Colon (tissue), 2 donors: Measurements from ENCODE around the gene TMOD1.
"Not testable (repeated sequence)": the region's sequence is repeated elsewhere in the genome, so short reads cannot be mapped to it uniquely, and the experiment has no call there.

Source experiments
- FAIRE-seq: peaks from 2 replicates; lab custom pipeline; 2012; peaks lifted over from hg19 to GRCh38; lab: Jason Lieb, UNC
- donor health status: control.
- donor health status: control.

Gene TMOD1

GRCh38 chr9:97498846-97499245 lies 2.6 kb upstream of the TMOD1 start:
- not testable (repeated sequence) for FAIRE-seq

GRCh38 chr9:97500263-97500662 lies 1.2 kb upstream of the TMOD1 start:
- no peak for FAIRE-seq

GRCh38 chr9:97500765-97501176 lies 695 bp upstream of the TMOD1 start:
- no peak for FAIRE-seq

DNA sequence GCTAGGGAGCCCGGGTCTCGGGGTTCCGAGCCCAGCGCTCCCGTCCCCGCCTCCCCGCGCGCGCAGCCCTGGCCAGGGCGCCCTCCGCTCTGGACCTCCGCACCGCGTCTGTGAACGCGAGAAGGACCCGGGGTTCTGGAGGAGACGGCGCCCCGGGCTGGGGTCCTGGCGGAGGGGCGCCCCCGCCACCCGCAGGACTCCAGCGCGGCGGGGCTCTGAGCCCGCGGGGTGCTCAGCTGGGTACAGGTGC lies 431 bp downstream of the TMOD1 start:
- FAIRE-seq = no peak

DNA sequence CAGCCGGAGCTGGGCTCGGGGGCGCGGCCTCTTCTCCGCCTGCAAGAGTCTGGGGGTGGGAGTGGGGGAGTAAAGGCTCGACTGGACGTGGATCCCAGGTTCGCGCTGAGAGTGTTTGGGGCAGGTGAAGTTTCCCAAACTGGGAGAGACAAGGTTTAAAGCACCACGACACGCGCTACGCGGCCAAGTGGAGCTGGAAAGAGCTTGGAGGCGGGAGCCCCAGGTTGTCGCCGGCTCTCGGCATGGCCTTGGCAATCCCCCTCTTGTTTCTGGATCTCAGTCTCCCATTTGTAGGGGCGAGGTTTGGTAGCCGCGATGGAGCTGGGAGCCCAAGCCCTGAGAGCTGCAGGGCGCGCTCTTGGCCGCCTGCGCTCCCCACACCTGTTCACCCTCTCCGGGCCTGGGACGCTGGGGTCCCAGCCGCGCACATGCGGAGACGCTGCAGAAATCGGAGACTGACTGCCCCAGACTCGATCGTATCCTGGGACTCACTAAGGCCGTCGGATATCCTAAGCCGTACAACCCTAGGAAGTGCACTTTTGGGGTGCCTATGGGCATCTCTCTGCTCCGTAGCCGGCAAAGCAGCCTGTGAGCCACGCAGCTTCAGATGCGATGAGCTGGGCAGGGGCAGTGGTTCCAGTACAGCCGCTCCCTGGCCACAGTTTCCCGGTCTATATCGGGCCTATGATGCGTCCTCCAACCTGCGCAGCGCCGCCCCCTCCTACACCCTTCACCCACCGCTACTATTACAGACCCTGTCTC lies 937 bp downstream of the TMOD1 start:
- FAIRE-seq = no peak

DNA sequence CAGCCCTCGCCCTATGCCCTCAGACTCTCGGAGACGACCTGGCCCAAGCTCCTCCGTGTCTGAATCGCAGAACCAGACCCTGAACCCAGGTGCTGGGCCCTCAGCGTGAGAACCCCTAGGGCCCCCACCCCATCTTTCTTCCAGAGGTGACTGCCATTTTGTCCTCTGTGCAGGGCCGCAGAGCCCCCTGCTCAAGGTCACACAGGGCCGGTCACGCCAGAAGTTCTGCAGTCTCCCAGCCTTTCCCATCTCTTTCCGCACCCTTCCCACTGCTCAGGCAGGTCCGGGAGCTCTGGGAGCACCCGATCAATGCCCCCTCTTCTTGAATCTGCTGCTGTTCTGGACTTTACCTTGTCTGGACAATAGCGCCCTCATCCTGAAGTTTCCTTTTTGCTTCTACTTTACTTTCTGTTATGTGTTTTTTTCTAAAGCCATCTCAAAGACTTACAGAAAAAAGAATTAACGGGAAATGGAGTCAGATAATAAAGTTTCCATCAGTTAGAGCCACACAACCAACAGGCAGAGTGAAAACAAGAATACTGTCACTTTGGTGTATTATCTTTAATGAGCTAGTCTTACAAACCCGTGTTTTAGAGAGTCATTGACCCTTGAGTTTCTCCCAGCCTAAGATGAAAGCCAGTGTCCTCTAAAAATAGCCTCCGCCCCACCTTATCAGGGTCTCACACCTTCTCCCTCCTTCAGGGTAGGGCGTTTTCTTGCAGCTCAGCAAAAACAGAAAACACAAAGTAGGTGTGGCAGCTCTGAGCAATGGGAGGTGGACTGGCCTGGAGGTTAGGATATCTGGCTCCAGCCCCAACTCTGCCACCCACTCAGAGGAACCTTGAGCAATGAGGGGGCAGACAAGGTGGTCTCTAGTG lies 1.8 kb downstream of the TMOD1 start:
- FAIRE-seq = no peak

GRCh38 chr9:97503862-97504210 lies 2.4 kb downstream of the TMOD1 start:
- FAIRE-seq = no peak

- FAIRE-seq = no peak
Measured at GRCh38 chr9:97504381-97505216, 3.1 kb downstream of the TMOD1 start.

DNA sequence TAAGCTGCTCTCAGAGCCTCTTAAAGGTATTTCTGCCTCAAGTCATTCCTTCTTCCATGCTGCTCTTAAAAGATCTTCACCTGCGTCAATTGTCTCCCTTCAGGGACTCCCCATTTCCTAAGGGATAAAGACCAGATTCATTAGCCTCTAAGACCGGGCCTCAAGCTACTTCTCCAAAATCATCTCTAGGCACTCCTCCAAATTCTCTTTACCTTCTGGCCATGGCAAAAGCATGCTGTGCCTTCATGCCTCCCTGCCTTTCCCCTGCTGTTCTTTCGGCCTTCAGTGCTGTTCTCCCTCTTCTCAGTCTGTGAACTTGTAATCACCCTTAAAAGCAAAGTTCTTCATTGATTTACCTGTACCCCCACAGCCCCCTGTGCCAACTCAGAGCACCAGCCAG lies 4.4 kb downstream of the TMOD1 start:
- no peak for FAIRE-seq

GRCh38 chr9:97506306-97506705 lies 4.8 kb downstream of the TMOD1 start:
- FAIRE-seq = no peak

- no peak for FAIRE-seq
Measured at GRCh38 chr9:97506787-97507186, 5.3 kb downstream of the TMOD1 start.

DNA sequence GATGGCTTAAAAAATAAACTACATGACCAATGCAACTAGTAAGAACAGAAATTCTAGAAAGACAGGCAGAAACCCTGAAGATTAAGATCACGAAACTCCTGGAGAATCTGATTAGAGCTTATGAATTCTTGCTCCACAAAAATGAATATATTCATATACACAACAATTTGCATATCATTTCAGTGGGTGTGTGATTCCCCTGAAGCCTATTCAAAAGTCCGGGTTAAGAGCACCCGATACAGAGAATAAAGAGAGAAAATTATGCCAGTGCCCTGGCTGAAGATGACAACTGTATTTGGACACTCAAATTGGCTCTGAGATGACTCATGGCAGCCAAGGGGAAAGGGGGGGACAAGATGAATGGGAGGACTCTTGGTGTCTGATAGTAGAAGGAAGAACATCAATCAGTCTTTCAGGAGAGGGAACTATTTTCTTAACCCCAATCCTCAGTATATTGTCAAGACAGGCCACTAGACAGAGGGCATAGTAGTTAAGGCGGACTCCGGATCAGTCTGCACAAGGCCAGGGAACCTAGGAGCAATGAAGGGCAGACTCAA lies 6.0 kb downstream of the TMOD1 start:
- no peak for FAIRE-seq

DNA sequence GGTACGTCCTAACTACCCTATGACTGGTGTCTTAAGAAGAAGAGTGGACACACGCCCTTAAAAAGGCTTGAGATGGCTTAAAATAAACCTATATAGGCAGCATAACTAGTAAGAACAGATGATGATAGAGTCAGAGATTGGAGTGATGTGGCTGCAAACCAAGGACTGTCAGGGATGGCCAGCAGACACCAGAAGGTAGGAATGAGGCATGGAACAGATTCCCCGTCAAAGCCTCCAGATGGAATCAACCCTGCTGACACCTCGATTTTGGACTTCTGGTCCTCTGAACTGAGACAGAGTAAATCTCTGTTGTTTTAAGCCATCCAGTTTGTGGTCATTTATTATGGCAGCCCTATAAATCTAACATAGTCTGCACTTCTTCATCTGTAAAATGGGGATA lies 7.4 kb downstream of the TMOD1 start:
- no peak for FAIRE-seq

- FAIRE-seq = no peak
Measured at GRCh38 chr9:97510797-97511654, 9.6 kb downstream of the TMOD1 start.

GRCh38 chr9:97511655-97512427 lies 10.4 kb downstream of the TMOD1 start:
- FAIRE-seq = no peak

DNA sequence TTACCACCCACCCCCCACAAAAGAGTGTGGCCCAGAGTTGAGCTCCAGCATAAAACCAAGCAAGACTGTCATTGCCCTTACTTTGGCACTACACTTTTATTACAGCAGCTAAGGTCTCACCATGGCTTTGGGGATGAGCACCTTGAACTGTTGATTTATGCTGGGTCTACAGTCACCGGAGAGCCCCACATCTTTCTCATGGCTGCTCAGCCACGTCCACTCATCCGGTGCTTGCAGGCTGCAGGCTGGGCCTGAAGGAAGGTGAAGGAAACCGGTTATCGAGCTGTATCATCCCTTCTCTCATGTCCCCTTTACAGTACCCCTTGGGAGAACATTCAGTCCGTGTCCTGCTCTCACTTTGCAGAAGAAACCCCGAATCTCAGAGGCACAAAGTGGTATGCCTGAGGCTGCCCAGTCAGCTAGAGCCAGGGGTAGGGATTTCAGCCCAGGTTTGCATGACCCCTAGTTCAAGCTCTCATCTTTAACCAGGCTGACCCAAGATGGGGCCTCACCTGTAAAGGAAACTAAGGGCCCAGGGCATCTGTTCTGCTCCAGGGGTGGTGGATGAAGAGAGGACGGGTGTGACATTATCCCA lies 11.6 kb downstream of the TMOD1 start:
- FAIRE-seq = no peak

GRCh38 chr9:97514531-97514930 lies 13.1 kb downstream of the TMOD1 start:
- FAIRE-seq = no peak

- FAIRE-seq = no peak
Measured at GRCh38 chr9:97515662-97516061, 14.2 kb downstream of the TMOD1 start.

GRCh38 chr9:97516111-97516510 lies 14.6 kb downstream of the TMOD1 start:
- FAIRE-seq = no peak

DNA sequence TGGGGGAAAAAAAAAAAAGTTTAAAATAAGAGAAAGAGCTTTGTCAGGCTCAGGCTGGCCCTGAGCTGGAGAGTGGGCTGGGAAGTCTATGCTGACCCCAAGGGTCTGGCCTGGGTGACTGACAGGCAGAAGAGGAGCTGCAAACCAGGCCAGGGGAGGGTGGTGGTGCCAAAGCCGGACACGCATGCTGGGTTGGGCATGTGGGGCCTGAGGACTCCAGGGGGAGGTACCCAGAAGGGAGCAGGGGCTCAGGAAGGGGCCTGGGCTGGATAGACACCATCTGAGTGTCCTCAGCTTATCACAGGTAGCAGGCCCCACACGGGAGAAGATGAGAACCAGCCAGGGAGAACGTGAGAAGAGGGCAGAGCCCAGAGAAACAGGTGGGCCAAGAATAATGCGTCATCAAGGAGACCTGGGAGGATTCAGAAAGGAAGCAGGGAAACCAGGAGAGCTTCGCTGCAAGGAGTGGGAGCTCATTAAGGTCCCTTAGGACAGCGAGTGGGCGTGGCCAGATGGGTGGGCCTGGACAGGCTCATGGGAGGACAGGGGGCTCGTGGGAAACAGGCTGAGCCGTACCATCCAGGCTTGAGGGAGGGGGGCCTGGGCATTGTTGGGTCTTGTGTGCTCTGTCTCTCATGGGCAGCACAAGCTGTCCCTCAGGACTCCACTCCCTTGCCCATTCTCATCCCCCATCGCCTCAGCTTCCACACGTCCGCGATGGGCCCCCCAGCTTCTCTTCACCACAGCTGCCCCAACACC lies 16.0 kb downstream of the TMOD1 start:
- FAIRE-seq = no peak
